MM.1S (cell line): ENCODE data around the gene NDUFAF2.

Source experiments
- DNase-seq: peaks from one replicate; pipeline ENCODE4 v3.0.0-alpha.2; 2015
- H2AFZ ChIP-seq: fragments of 300-600 bp; sonication (generic); 2 replicates; pipeline ENCODE4 v1.6.0; 2016; ENCODE audit warnings: antibody characterized with exemption, low read length
- H3F3A ChIP-seq: fragments of 300-600 bp; sonication (generic); 2 replicates; pipeline ENCODE4 v1.6.1; 2016; ENCODE audit warnings: mild to moderate bottlenecking, antibody characterized with exemption, low read length, moderate library complexity, mixed read lengths; ENCODE audit not compliant: insufficient read depth
- H3K27ac ChIP-seq: fragments of 300-600 bp; sonication (generic); 2 replicates; pipeline ENCODE4 v1.5.1; 2016; ENCODE audit warnings: mild to moderate bottlenecking, low read length
- H3K27me3 ChIP-seq: fragments of 300-600 bp; sonication (generic); replicated peaks from 2 replicates; pipeline ENCODE4 v1.6.0; 2016; ENCODE audit warnings: low read length; ENCODE audit not compliant: insufficient read depth
- H3K36me3 ChIP-seq: fragments of 300-600 bp; sonication (generic); replicated peaks from 2 replicates; pipeline ENCODE4 v1.6.1; 2016; ENCODE audit warnings: mild to moderate bottlenecking, low read length, mixed read lengths; ENCODE audit not compliant: insufficient read depth
- H3K4me1 ChIP-seq: fragments of 300-600 bp; sonication (generic); 2 replicates; pipeline ENCODE4 v1.6.1; 2016; ENCODE audit warnings: low read length, mixed read lengths
- H3K4me2 ChIP-seq: fragments of 300-600 bp; sonication (generic); 2 replicates; pipeline ENCODE4 v1.6.0; 2016; ENCODE audit warnings: low read depth, low read length
- H3K4me3 ChIP-seq: fragments of 300-600 bp; sonication (generic); 2 replicates; pipeline ENCODE4 v1.5.1; 2016; ENCODE audit warnings: low read length, mixed read lengths
- H3K79me2 ChIP-seq: fragments of 300-600 bp; sonication (generic); 2 replicates; pipeline ENCODE4 v1.6.1; 2016; ENCODE audit warnings: mixed run types, low read length, mixed read lengths
- H3K9ac ChIP-seq: fragments of 300-600 bp; sonication (generic); 2 replicates; pipeline ENCODE4 v1.6.1; 2016; ENCODE audit warnings: low read length, mixed read lengths
- H3K9me2 ChIP-seq: fragments of 300-600 bp; sonication (generic); replicated peaks from 2 replicates; pipeline ENCODE4 v1.6.1; 2016; ENCODE audit warnings: mild to moderate bottlenecking, low read length, mixed read lengths; ENCODE audit not compliant: insufficient read depth
- H3K9me3 ChIP-seq: fragments of 300-600 bp; sonication (generic); replicated peaks from 2 replicates; pipeline ENCODE4 v1.6.1; 2016; ENCODE audit warnings: mild to moderate bottlenecking, low read length, mixed read lengths; ENCODE audit not compliant: insufficient read depth
- H4K20me1 ChIP-seq: fragments of 300-600 bp; sonication (generic); 2 replicates; pipeline ENCODE4 v1.6.1; 2016; ENCODE audit warnings: mild to moderate bottlenecking, low read length, moderate library complexity, mixed read lengths; ENCODE audit not compliant: insufficient read depth
- EZH2 ChIP-seq: fragments of 300-600 bp; sonication (generic); optimal IDR thresholded peaks from 2 replicates; pipeline ENCODE3; 2017; ENCODE audit warnings: low read depth, mild to moderate bottlenecking, antibody characterized with exemption, low read length, mixed read lengths
- EZH2phosphoT487 ChIP-seq: fragments of 300-600 bp; sonication (generic); IDR thresholded peaks from 2 replicates; pipeline ENCODE4 v1.6.1; 2018; ENCODE audit warnings: antibody characterized with exemption, low read length
- TF ChIP-seq, protein P1 (sequence below): fragments of 300-600 bp; sonication (generic); IDR thresholded peaks from 2 replicates; pipeline ENCODE4 v1.5.1; 2016; ENCODE audit warnings: antibody characterized with exemption, low read length, mixed read lengths

Gene NDUFAF2

DNA sequence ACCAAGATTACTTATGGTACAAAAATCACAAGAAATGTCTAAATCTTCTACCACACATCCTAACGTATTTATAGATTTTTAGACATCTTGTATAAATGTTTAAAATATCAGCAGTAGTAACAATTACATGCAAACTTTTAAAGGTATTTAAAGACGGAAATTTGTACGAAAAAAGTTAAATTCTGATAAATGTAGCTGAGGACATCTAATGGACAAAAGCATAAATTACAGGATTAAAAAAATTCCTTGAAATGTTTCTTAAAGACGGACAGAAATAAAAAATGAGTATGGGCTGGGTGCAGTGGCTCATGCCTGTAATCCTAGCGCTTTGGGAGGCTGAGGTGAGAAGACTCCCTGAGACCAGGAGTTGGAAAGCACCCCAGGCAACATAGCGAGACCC is 16.0 kb upstream of the NDUFAF2 start:
- H3K27me3 ChIP-seq, result no peaks in the 10 kb centered on the region
- no peaks in the 10 kb centered on the region for H3F3A ChIP-seq
- H4K20me1 ChIP-seq, result no peaks in the 10 kb centered on the region
- no peak overlapping the region for H3K4me2 ChIP-seq
- H3K79me2 ChIP-seq, result no peaks in the 10 kb centered on the region
- no peaks in the 10 kb centered on the region for H3K9me3 ChIP-seq
- TF ChIP-seq, protein P1, sequence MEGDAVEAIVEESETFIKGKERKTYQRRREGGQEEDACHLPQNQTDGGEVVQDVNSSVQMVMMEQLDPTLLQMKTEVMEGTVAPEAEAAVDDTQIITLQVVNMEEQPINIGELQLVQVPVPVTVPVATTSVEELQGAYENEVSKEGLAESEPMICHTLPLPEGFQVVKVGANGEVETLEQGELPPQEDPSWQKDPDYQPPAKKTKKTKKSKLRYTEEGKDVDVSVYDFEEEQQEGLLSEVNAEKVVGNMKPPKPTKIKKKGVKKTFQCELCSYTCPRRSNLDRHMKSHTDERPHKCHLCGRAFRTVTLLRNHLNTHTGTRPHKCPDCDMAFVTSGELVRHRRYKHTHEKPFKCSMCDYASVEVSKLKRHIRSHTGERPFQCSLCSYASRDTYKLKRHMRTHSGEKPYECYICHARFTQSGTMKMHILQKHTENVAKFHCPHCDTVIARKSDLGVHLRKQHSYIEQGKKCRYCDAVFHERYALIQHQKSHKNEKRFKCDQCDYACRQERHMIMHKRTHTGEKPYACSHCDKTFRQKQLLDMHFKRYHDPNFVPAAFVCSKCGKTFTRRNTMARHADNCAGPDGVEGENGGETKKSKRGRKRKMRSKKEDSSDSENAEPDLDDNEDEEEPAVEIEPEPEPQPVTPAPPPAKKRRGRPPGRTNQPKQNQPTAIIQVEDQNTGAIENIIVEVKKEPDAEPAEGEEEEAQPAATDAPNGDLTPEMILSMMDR, result peak; percentile 34
- TF ChIP-seq EZH2, result no peak
- no peak for DNase-seq
- no peaks in the 10 kb centered on the region for H3K9me2 ChIP-seq
- H3K4me1 ChIP-seq, result no peaks in the 10 kb centered on the region
- no peak overlapping the region for H3K9ac ChIP-seq
- H3K36me3 ChIP-seq, result no peaks in the 10 kb centered on the region
- no peak overlapping the region for H3K4me3 ChIP-seq
- no peak overlapping the region for H2AFZ ChIP-seq
- no peak overlapping the region for H3K27ac ChIP-seq

DNA sequence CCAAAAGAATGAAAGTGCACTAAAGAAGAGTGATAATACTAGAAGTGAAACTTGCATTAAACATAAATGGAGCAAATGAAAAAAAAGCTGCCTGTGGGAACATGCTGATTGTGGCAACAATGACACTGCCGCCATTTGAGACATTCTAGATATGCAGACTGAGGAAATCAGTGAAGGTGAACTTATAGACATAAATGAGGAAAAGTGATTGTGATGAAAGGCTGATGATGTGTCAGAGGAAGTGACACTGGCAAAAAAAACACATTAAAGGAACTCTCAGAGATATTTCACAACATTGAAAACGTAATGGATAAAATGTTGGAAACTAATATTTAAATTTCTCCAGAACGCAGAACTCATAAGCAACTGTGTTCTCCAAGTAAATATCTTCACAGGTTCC is 1.4 kb upstream of the NDUFAF2 start:
- Histone ChIP-seq H3K27me3 (no peaks in the 10 kb centered on the region), H3K79me2 (peaks cover 64% of the 10 kb centered on the region), H3K4me2 (peak overlapping the region; percentile 90; the same call in 1 of the 2 replicates), H3K4me1 (peaks cover 17% of the 10 kb centered on the region), H3K9me3 (no peaks in the 10 kb centered on the region), H3F3A (peaks cover 6% of the 10 kb centered on the region; the same call in 1 of the 2 replicates), H3K27ac (no peak overlapping the region), H2AFZ (no peak overlapping the region), H3K9me2 (no peaks in the 10 kb centered on the region), H3K4me3 (no peak overlapping the region), H3K36me3 (no peaks in the 10 kb centered on the region), H3K9ac (no peak overlapping the region), H4K20me1 (no peaks in the 10 kb centered on the region)
- no peak for DNase-seq
- TF ChIP-seq EZH2, result no peak
- TF ChIP-seq EZH2phosphoT487, result no peak
- TF ChIP-seq, protein P1, result no peak

DNA sequence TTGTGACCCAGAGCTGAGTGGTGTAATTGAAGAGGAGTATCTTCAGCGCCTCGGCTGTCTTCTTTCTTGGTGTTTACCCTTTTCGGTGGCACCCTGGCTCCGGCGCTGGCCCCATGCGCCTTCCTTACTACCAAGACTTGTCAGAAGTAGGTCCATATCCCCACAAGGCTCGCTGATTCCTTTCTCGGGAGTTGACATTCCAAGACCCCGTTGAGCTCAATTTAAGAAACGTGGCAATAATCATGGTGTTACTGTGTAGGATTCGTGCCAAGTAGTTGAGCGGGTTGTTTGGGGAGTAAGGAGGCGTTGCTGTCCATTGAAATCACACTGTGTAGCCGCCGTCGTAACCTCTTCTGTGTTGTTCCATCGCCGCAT is 795 bp downstream of the NDUFAF2 start:
- peak overlapping the region; percentile 22; the same call in 1 of the 2 replicates for H3K27ac ChIP-seq
- no peak for TF ChIP-seq EZH2phosphoT487
- no peak for TF ChIP-seq EZH2
- TF ChIP-seq, protein P1, result no peak
- H3K9me2 ChIP-seq, result no peaks in the 10 kb centered on the region
- H3K4me3 ChIP-seq, result peak overlapping the region; percentile 86
- peak overlapping the region; percentile 88 for H3K4me2 ChIP-seq
- peak overlapping the region; percentile 89 for H2AFZ ChIP-seq
- H3K79me2 ChIP-seq, result peaks cover 59% of the 10 kb centered on the region
- no peaks in the 10 kb centered on the region for H3K27me3 ChIP-seq
- peaks cover 6% of the 10 kb centered on the region; the same call in 1 of the 2 replicates for H3F3A ChIP-seq
- H3K9ac ChIP-seq, result peak overlapping the region; percentile 62
- H3K4me1 ChIP-seq, result peaks cover 17% of the 10 kb centered on the region
- H3K36me3 ChIP-seq, result no peaks in the 10 kb centered on the region
- DNase-seq, result peak; percentile 26
- H3K9me3 ChIP-seq, result no peaks in the 10 kb centered on the region
- no peaks in the 10 kb centered on the region for H4K20me1 ChIP-seq
